Kidney (tissue), 14 donors: ENCODE data around the gene SVIL. TPM values are rescaled to one million over a fixed set of nuclear protein-coding genes. Genes with fewer than 3 reads are reported as not detected.
A peak's percentile ranks its signal among the peaks of the same experiment; 100 is the strongest.
"Not testable (repeated sequence)": the region's sequence is repeated elsewhere in the genome, so short reads cannot be mapped to it uniquely, and the experiment has no call there.

Source experiments
- DNase-seq, 5 donors: peaks; one replicate each; pipeline ENCODE4 v3.0.0-alpha.2; 2013 to 2020
- FAIRE-seq: peaks from 2 replicates; lab custom pipeline; 2012; peaks lifted over from hg19 to GRCh38; lab: Jason Lieb, UNC
- H3K27ac ChIP-seq, 2 donors: one replicate each; pipeline ENCODE4 v1.7.0; 2013; ENCODE audit warnings: low read depth in 2 of 2, low read length in 2 of 2, inconsistent platforms in 1 of 2
- H3K27me3 ChIP-seq: one replicate; pipeline ENCODE4 v1.7.1; 2013; ENCODE audit warnings: low read length, inconsistent platforms; ENCODE audit not compliant: control insufficient read depth, insufficient read depth
- H3K36me3 ChIP-seq, 3 donors: one replicate each; pipeline versions ENCODE4 v1.7.0 to v1.7.1; 2013; ENCODE audit warnings: low read length in 3 of 3, control low read depth in 1 of 3, inconsistent platforms in 1 of 3; ENCODE audit not compliant: insufficient read depth in 3 of 3, control insufficient read depth in 2 of 3
- H3K4me1 ChIP-seq, 3 donors: one replicate each; pipeline versions ENCODE4 v1.7.0 to v1.7.1; 2013; ENCODE audit warnings: low read length in 3 of 3, inconsistent platforms in 1 of 3, low read depth in 1 of 3; ENCODE audit not compliant: control insufficient read depth in 2 of 3, insufficient read depth in 2 of 3
- H3K4me3 ChIP-seq, 3 donors: one replicate each; pipeline versions ENCODE4 v1.7.0 to v1.8.1; 2013; ENCODE audit warnings: low read length in 3 of 3, control low read depth in 1 of 3, inconsistent platforms in 1 of 3
- H3K9ac ChIP-seq, 3 donors: one replicate each; pipeline versions ENCODE4 v1.7.0 to v1.7.1; 2013; ENCODE audit warnings: low read length in 3 of 3, control low read depth in 1 of 3, inconsistent platforms in 1 of 3
- H3K9me3 ChIP-seq, 3 donors: one replicate each; pipeline versions ENCODE4 v1.7.0 to v1.7.1; 2013; ENCODE audit warnings: low read length in 3 of 3, control low read depth in 1 of 3, inconsistent platforms in 1 of 3; ENCODE audit not compliant: control insufficient read depth in 2 of 3, insufficient read depth in 1 of 3
- intact Hi-C: fragments of 100-400 bp; cut with DNase I; formaldehyde crosslinking; loops from one replicate; pipeline ENCODE4 v1.11.1; 2022
- polyA plus RNA-seq: library from polyadenylated mRNA; stranded (reverse); fragments of 350-450 nt; fragmentation: Illumina TruSeq; extraction: RNeasy Lipid Tissue Mini Kit (QIAGEN cat#74804); gene quantifications from one replicate; pipeline ENCODE4 v1.2.3, GENCODE V29; 2014; ENCODE audit warnings: low read depth, low replicate concordance; ENCODE audit not compliant: insufficient read depth
- total RNA-seq: library from RNA; stranded (reverse); fragmentation: NEBNext Ultra II Directional; extraction: Animal tissue kit (Norgen Biotek cat#: 25700); gene quantifications from one replicate; pipeline ENCODE4 v1.2.1, GENCODE V29; 2021
- TF ChIP-seq, protein P1 (sequence below): IDR thresholded peaks from 3 replicates; pipeline ENCODE4 v1.5.1; 2012; ENCODE audit warnings: mild to moderate bottlenecking, moderate library complexity, borderline replicate concordance; ENCODE audit not compliant: insufficient read depth; ENCODE audit errors: extremely low read depth
- donor health status: control.
- donor health status: control.
- donor health status: control.
- donor health status: control.
- donor health status: control.
- donor health status: DM: yes; HTN: yes; CAD: no.
- donor health status: Normal renal cell carcinoma (clear cell type).

SVIL gene
- total and polyA plus RNA-seq, 2 donors from 2014 or later: 7.4 to 94.4 TPM

- FAIRE-seq (no peak), DNase-seq (no peak)
- Histone ChIP-seq H3K9ac (no peak overlapping the region), H3K27me3 (no peaks in the 10 kb centered on the region), H3K4me3 (no peak overlapping the region), H3K4me1 (peaks cover 7 to 11% (median 8%) of the 10 kb centered on the region in 3 donors), H3K9me3 (no peaks in the 10 kb centered on the region), H3K36me3 (no peaks in the 10 kb centered on the region), H3K27ac (no peak overlapping the region)
- intact Hi-C loops: no loop called here
- TF ChIP-seq, protein P1, sequence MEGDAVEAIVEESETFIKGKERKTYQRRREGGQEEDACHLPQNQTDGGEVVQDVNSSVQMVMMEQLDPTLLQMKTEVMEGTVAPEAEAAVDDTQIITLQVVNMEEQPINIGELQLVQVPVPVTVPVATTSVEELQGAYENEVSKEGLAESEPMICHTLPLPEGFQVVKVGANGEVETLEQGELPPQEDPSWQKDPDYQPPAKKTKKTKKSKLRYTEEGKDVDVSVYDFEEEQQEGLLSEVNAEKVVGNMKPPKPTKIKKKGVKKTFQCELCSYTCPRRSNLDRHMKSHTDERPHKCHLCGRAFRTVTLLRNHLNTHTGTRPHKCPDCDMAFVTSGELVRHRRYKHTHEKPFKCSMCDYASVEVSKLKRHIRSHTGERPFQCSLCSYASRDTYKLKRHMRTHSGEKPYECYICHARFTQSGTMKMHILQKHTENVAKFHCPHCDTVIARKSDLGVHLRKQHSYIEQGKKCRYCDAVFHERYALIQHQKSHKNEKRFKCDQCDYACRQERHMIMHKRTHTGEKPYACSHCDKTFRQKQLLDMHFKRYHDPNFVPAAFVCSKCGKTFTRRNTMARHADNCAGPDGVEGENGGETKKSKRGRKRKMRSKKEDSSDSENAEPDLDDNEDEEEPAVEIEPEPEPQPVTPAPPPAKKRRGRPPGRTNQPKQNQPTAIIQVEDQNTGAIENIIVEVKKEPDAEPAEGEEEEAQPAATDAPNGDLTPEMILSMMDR: no peak
Measured at GRCh38 chr10:29537799-29538198, 97.0 kb downstream of the SVIL start.

DNA sequence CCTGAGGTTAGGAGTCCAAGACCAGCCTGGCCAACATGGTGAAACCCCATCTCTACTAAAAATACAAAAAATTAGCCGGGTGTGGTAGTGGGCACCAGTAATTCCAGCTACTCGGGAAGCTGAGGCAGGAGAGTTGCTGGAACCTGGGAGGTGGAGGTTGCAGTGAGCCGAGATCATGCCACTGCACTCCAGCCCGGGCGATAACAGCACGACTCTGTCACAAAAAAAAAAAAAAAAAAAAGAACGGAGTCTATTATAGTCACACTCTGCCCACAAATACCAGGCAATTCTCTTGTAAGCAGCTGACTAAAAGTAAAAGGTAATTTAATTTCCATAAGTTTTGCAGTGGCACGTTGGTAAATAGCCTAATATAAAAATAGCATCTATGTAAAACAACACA is 98.1 kb downstream of the SVIL start:
- H3K27me3 ChIP-seq, DNase-seq, H3K4me3 ChIP-seq, H3K27ac ChIP-seq, H3K9ac ChIP-seq, H3K9me3 ChIP-seq, H3K36me3 ChIP-seq, intact Hi-C loops, FAIRE-seq: not testable (repeated sequence)
- H3K4me1 ChIP-seq: peaks cover 7 to 11% (median 8%) of the 10 kb centered on the region in 3 donors

GRCh38 chr10:29535778-29536453 is 98.9 kb downstream of the SVIL start:
- DNase-seq (no peak), FAIRE-seq (no peak)
- TF ChIP-seq, protein P1: no peak
- Histone ChIP-seq H3K36me3 (no peaks in the 10 kb centered on the region), H3K27me3 (no peaks in the 10 kb centered on the region), H3K27ac (peak overlapping the region; percentile 64 to 69), H3K4me1 (peaks cover 7 to 11% (median 8%) of the 10 kb centered on the region in 3 donors), H3K9ac (peak overlapping the region in 2 of 3 donors; percentile 29 to 47), H3K9me3 (no peaks in the 10 kb centered on the region), H3K4me3 (peak overlapping the region in 2 of 3 donors; percentile 12 to 26)
- intact Hi-C loops: no loop called here

DNA sequence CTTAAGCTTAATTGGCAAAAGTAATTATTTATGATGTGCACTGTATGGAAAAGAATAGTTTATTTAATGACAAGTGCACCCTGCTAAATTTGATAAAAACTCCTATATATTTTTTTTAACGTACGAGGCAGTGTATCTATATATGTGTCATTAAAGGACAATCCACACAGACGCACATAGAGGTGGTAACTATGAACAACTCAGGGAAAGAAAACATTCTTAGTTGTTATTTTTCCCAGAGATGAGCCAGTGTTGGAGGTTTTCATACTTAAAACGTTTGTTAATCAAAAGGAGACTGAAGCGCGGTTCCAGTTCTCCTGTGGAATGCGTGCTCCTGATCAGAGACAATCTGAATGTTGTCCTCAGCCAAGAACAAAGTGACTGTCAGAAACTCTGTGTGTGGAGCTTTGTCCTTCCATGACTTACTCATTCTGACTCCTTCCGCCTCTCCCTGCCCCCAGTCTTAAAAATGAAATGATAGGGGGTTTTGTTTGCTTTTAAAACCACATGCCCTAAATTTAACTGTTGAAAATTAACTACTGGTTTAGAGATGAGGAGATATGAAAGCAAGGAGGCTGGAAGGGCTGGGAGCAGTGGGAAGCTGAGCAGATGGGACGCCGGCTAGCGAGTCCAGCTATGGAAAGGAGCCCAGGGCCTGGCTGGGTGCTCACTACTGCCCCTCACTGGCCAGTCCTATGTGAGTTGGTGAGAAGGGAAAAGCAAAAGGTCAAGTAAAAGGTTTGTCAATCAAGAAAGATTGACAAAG is 99.6 kb downstream of the SVIL start:
- H3K4me3 ChIP-seq: peak overlapping the region in 2 of 3 donors; percentile 12 to 26
- H3K4me1 ChIP-seq: peaks cover 7 to 11% (median 8%) of the 10 kb centered on the region in 3 donors
- H3K9me3 ChIP-seq: no peaks in the 10 kb centered on the region
- TF ChIP-seq, protein P1: peak; percentile 70
- H3K36me3 ChIP-seq: no peaks in the 10 kb centered on the region
- FAIRE-seq (no peak), DNase-seq (peak; percentile 68 to 91 (median 79))
- intact Hi-C loops: no loop called here
- H3K9ac ChIP-seq: peak overlapping the region in 2 of 3 donors; percentile 29 to 47
- no peaks in the 10 kb centered on the region for H3K27me3 ChIP-seq
- peak overlapping the region; percentile 64 to 69 for H3K27ac ChIP-seq
